IMR-90 (cell line): ENCODE results near the gene ZNF512. TPM values are rescaled to one million over a fixed set of nuclear protein-coding genes. Genes with fewer than 3 reads are reported as not detected.

Experiments
- ATAC-seq: fragments of 200-7000 bp; cut with Tn5 transposase; 2 replicates; pipeline ENCODE4 v1.9.1; 2020; ENCODE audit warnings: low read depth, mild to moderate bottlenecking, moderate library complexity
- BruUV-seq: library from RNA; stranded (reverse); fragments of 400-500 nt; replicated peaks from 2 replicates; lab custom pipeline; 2021; lab: Mats Ljungman, UMichigan
- CTCF ChIA-PET: fragments of 300-600 bp; formaldehyde crosslinking; extraction: SDS; loops from one replicate; lab custom pipeline; 2021; ENCODE audit warnings: antibody characterized with exemption; lab: Yijun Ruan, JAX
- POLR2A ChIA-PET: fragments of 300-600 bp; sonication (Branson Sonifier 250); formaldehyde crosslinking; loops from one replicate; lab custom pipeline; 2022; ENCODE audit warnings: antibody characterized with exemption; ENCODE audit not compliant: unreplicated experiment; lab: Charles Lee
- DNase-seq: peaks from one replicate; pipeline ENCODE4 v3.0.0; 2013
- H2AFZ ChIP-seq: replicated peaks from 2 replicates; pipeline ENCODE3; 2013; ENCODE audit warnings: low read length, mild to moderate bottlenecking; ENCODE audit not compliant: poor library complexity
- H2AK5ac ChIP-seq: 2 replicates; pipeline ENCODE4 v1.6.1; 2013; ENCODE audit warnings: low read depth, low read length, inconsistent platforms
- H2AK9ac ChIP-seq: replicated peaks from 2 replicates; pipeline ENCODE3; 2013; ENCODE audit warnings: mild to moderate bottlenecking, low read depth, low read length, moderate library complexity; ENCODE audit not compliant: poor library complexity
- H2BK120ac ChIP-seq: 2 replicates; pipeline ENCODE4 v1.6.1; 2013; ENCODE audit warnings: low read depth, low read length, inconsistent platforms
- H2BK15ac ChIP-seq: 3 replicates; pipeline ENCODE4 v1.6.1; 2013; ENCODE audit warnings: low read depth, low read length, inconsistent platforms
- H2BK20ac ChIP-seq: 2 replicates; pipeline ENCODE4 v1.6.1; 2013; ENCODE audit warnings: low read depth, mild to moderate bottlenecking, inconsistent platforms, low read length, moderate library complexity
- H2BK5ac ChIP-seq: 2 replicates; pipeline ENCODE4 v1.6.1; 2013; ENCODE audit warnings: mild to moderate bottlenecking, low read depth, low read length, inconsistent platforms; ENCODE audit not compliant: poor library complexity, severe bottlenecking
- H3K14ac ChIP-seq: replicated peaks from 2 replicates; pipeline ENCODE4 v1.6.1; 2013; ENCODE audit warnings: low read depth, low read length, inconsistent platforms
- H3K18ac ChIP-seq: 2 replicates; pipeline ENCODE4 v1.6.1; 2013; ENCODE audit warnings: low read depth, low read length, control low read depth
- H3K23ac ChIP-seq: 2 replicates; pipeline ENCODE4 v1.6.1; 2013; ENCODE audit warnings: low read depth, low read length, inconsistent platforms
- H3K27ac ChIP-seq: 2 replicates; pipeline ENCODE4 v1.5.1; 2013; ENCODE audit warnings: mild to moderate bottlenecking, control low read depth, low read length; ENCODE audit not compliant: insufficient read depth
- H3K27me3 ChIP-seq: 2 replicates; pipeline ENCODE4 v1.6.1; 2013; ENCODE audit warnings: low read length; ENCODE audit not compliant: control insufficient read depth, insufficient read depth
- H3K36me3 ChIP-seq: 2 replicates; pipeline ENCODE4 v1.6.1; 2013; ENCODE audit warnings: low read length, mixed read lengths; ENCODE audit not compliant: control insufficient read depth, insufficient read depth
- H3K4ac ChIP-seq: 2 replicates; pipeline ENCODE4 v1.6.1; 2013; ENCODE audit warnings: low read depth, low read length, inconsistent platforms
- H3K4me1 ChIP-seq: 2 replicates; pipeline ENCODE4 v1.6.1; 2013; ENCODE audit warnings: low read length, mixed read lengths; ENCODE audit not compliant: control insufficient read depth, insufficient read depth
- H3K4me2 ChIP-seq: 2 replicates; pipeline ENCODE4 v1.6.1; 2013; ENCODE audit warnings: low read depth, mild to moderate bottlenecking, control low read depth, low read length, moderate library complexity
- H3K4me3 ChIP-seq: 2 replicates; pipeline ENCODE4 v1.5.1; 2013; ENCODE audit warnings: low read depth, mild to moderate bottlenecking, control low read depth, low read length, moderate library complexity; ENCODE audit not compliant: insufficient read depth
- H3K56ac ChIP-seq: 2 replicates; pipeline ENCODE4 v1.6.1; 2013; ENCODE audit warnings: low read length, inconsistent platforms; ENCODE audit not compliant: insufficient read depth; ENCODE audit errors: extremely low read depth
- H3K79me1 ChIP-seq, 2 experiments: 2 replicates each; pipeline ENCODE4 v1.6.1; 2013; ENCODE audit warnings: low read length in 2 of 2, inconsistent platforms in 1 of 2, low read depth in 1 of 2
- H3K9ac ChIP-seq: 2 replicates; pipeline ENCODE4 v1.6.1; 2013; ENCODE audit warnings: low read depth, low read length, control low read depth
- H3K9me1 ChIP-seq: 2 replicates; pipeline ENCODE4 v1.6.1; 2013; ENCODE audit warnings: low read length, inconsistent platforms; ENCODE audit not compliant: insufficient read depth
- H3K9me3 ChIP-seq: 2 replicates; pipeline ENCODE4 v1.6.1; 2013; ENCODE audit warnings: low read length; ENCODE audit not compliant: control insufficient read depth, insufficient read depth
- H4K20me1 ChIP-seq: 2 replicates; pipeline ENCODE4 v1.6.1; 2013; ENCODE audit warnings: low read length, inconsistent platforms; ENCODE audit not compliant: insufficient read depth
- H4K5ac ChIP-seq: 2 replicates; pipeline ENCODE4 v1.6.1; 2013; ENCODE audit warnings: mild to moderate bottlenecking, low read depth, low read length, control low read depth
- H4K8ac ChIP-seq, 2 experiments: 2 replicates each; pipeline ENCODE4 v1.6.1; 2013; ENCODE audit warnings: low read depth in 2 of 2, low read length in 2 of 2, control low read depth in 1 of 2, inconsistent platforms in 1 of 2
- H4K91ac ChIP-seq: 2 replicates; pipeline ENCODE4 v1.6.1; 2013; ENCODE audit warnings: low read depth, low read length, inconsistent platforms; ENCODE audit not compliant: insufficient read depth
- CHD1 ChIP-seq: IDR thresholded peaks from 2 replicates; pipeline ENCODE4 v1.6.1; 2012; ENCODE audit warnings: low read depth, low read length, improper control_type of control experiment
- MAFK ChIP-seq: IDR thresholded peaks from 2 replicates; pipeline ENCODE4 v1.6.1; 2012; ENCODE audit warnings: low read depth, low read length, improper control_type of control experiment
- RCOR1 ChIP-seq: IDR thresholded peaks from 2 replicates; pipeline ENCODE4 v1.6.1; 2012; ENCODE audit warnings: mild to moderate bottlenecking, low read length, improper control_type of control experiment; ENCODE audit not compliant: insufficient replicate concordance
- dilution Hi-C: fragments of 300-500 bp; cut with HindIII; formaldehyde crosslinking; loops from one replicate; pipeline ENCODE4 v1.14.3; 2018; ENCODE audit warnings: low sequenced_read_pairs; ENCODE audit not compliant: unreplicated experiment
- in situ Hi-C: fragments of 300-500 bp; cut with MboI; formaldehyde crosslinking; loops from 3 replicates; pipeline ENCODE4 v1.14.3; 2019; ENCODE audit warnings: low sequenced_read_pairs, inconsistent platforms, mixed read lengths
- intact Hi-C: fragments of 100-400 bp; cut with micrococcal nuclease; formaldehyde crosslinking; loops from 2 replicates; pipeline ENCODE4 v1.10.0; 2022
- polyA plus RNA-seq, 3 experiments: library from polyadenylated mRNA; depleted of rRNA; stranded (reverse); fragments of >200 nt; gene quantifications; 2 replicates each; pipeline ENCODE4 v1.2.3, GENCODE V29; 2012; ENCODE audit warnings: low replicate concordance in 1 of 3
- total RNA-seq: library from RNA; depleted of rRNA; stranded (reverse); fragments of >200 nt; gene quantifications from 2 replicates; pipeline ENCODE4 v1.2.3, GENCODE V29; 2012

The ZNF512 gene
- total and polyA plus RNA-seq, 2 of the 4 experiments (the other 2 are of a cell fraction): 25.8 to 56.5 TPM

DNA sequence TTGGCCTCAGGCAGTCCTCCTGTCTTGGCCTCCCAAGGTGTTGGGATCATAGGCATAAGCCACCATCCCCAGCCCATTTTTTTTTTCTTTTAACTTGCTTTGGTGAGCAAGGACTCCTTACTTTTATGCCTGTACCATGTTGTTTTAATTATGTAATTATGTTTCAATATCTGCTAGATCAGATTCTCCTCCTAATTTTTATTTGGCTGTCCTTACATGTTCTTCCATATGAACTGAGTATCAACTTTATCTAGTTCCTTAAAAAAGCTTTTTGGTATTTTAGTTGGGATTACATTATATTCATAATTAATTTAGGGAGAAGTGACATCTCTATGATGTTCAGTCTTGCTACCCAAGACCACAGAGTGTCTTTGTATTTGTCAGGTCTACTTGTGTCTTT lies 62.4 kb downstream of the ZNF512 start:
- H3K9ac ChIP-seq: no peak overlapping the region
- H3K23ac ChIP-seq: no peak overlapping the region
- in situ Hi-C loops (no loop called here), dilution Hi-C loops (no loop called here), intact Hi-C loops (no loop called here)
- H2BK20ac ChIP-seq: no peak overlapping the region
- no peaks in the 10 kb centered on the region for H3K27me3 ChIP-seq
- H4K5ac ChIP-seq: no peak overlapping the region
- ATAC-seq (no peak), DNase-seq (no peak)
- no peak overlapping the region for H3K18ac ChIP-seq
- no peak overlapping the region for H2BK5ac ChIP-seq
- H2BK15ac ChIP-seq: no peak overlapping the region
- no peak overlapping the region for H3K4me2 ChIP-seq
- H2AK5ac ChIP-seq: no peak overlapping the region
- CTCF ChIA-PET: no interaction called here
- H4K91ac ChIP-seq: no peak overlapping the region
- H3K27ac ChIP-seq: no peak overlapping the region
- TF ChIP-seq MAFK (no peak), CHD1 (no peak), RCOR1 (no peak)
- no peak overlapping the region for H2AK9ac ChIP-seq
- peaks cover 2% of the 10 kb centered on the region for H4K20me1 ChIP-seq
- no peaks in the 10 kb centered on the region for H3K4me1 ChIP-seq
- H3K4me3 ChIP-seq: no peak overlapping the region
- POLR2A ChIA-PET: interaction anchor here (0.6 kb wide), 1 partner anchor 251 kb away, joined by 5 read pairs; no protein-coding TSS in a partner anchor
- H4K8ac ChIP-seq: no peak overlapping the region
- H3K56ac ChIP-seq: no peak overlapping the region
- H2BK120ac ChIP-seq: no peak overlapping the region
- no TSS peak for BruUV-seq
- peaks cover 3 to 4% of the 10 kb centered on the region in 2 experiments; a peak in 2 of 4 replicates for H3K79me1 ChIP-seq
- H3K9me1 ChIP-seq: 0 out of 2 replicates have a peak, but pooled peaks cover 2% of the 10 kb centered on the region
- peaks cover 30% of the 10 kb centered on the region for H3K36me3 ChIP-seq
- no peaks in the 10 kb centered on the region for H3K9me3 ChIP-seq
- no peak overlapping the region for H2AFZ ChIP-seq
- no peak overlapping the region for H3K14ac ChIP-seq
- H3K4ac ChIP-seq: no peak overlapping the region
